HepG2 (cell line): ENCODE results near the gene LGALS9. TPM values are rescaled to one million over a fixed set of nuclear protein-coding genes. Genes with fewer than 3 reads are reported as not detected.

Experiments
- ATAC-seq: fragments of 200-7000 bp; cut with Tn5 transposase; 3 replicates; pipeline ENCODE4 v1.9.1; 2020; ENCODE audit warnings: mild to moderate bottlenecking, moderate library complexity
- BruUV-seq: library from RNA; stranded (reverse); fragments of 400-500 nt; replicated peaks from 2 replicates; lab custom pipeline; 2021; lab: Mats Ljungman, UMichigan
- CTCF ChIA-PET: fragments of 300-600 bp; formaldehyde crosslinking; extraction: SDS; loops from one replicate; lab custom pipeline; 2021; ENCODE audit warnings: low total read pairs, inconsistent platforms, low intra/inter-chr PET ratio; lab: Yijun Ruan, JAX
- POLR2A ChIA-PET: fragments of 350-600 bp; sonication (Branson Sonifier 250); formaldehyde crosslinking; loops from one replicate; lab custom pipeline; 2020; ENCODE audit warnings: antibody characterized with exemption, inconsistent platforms; lab: Yijun Ruan, JAX
- DNase-seq: peaks from one replicate; pipeline ENCODE4 v3.0.0-alpha.2; 2015; ENCODE audit warnings: low spot score
- FAIRE-seq: peaks from 3 replicates; lab custom pipeline; 2011; peaks lifted over from hg19 to GRCh38; lab: Jason Lieb, UNC
- H2AFZ ChIP-seq: one replicate; pipeline ENCODE4 v1.6.1; 2011; ENCODE audit warnings: low read length, inconsistent platforms
- H3K27ac ChIP-seq: fragments of 300-600 bp; 3 replicates; pipeline ENCODE4 v1.8.0; 2011; ENCODE audit warnings: mixed run types, mild to moderate bottlenecking, mixed read lengths, low read length, inconsistent platforms; ENCODE audit not compliant: insufficient read depth; ENCODE audit errors: extremely low read length
- H3K27me3 ChIP-seq, 2 experiments: fragments of 200-600 bp in 1 of 2; 2 replicates in 1 of 2; 3 replicates in 1 of 2; pipeline versions ENCODE4 v1.6.0 to v1.8.0; 2011; ENCODE audit warnings: low read length in 2 of 2, mild to moderate bottlenecking in 2 of 2, moderate library complexity in 2 of 2, inconsistent platforms in 1 of 2; ENCODE audit not compliant: insufficient read depth in 2 of 2, control insufficient read depth in 1 of 2
- H3K36me3 ChIP-seq, 2 experiments: fragments of 200-600 bp in 1 of 2; replicated peaks in 1 of 2; 2 replicates in 1 of 2; 3 replicates in 1 of 2; pipeline versions ENCODE4 v1.5.1 to v1.8.0; 2011; ENCODE audit warnings: low read length in 2 of 2, inconsistent platforms in 1 of 2; ENCODE audit not compliant: insufficient read depth in 2 of 2, control insufficient read depth in 1 of 2
- H3K4me1 ChIP-seq: 2 replicates; pipeline ENCODE4 v1.5.1; 2012; ENCODE audit warnings: low read length, inconsistent platforms; ENCODE audit not compliant: insufficient read depth
- H3K4me2 ChIP-seq: 2 replicates; pipeline ENCODE4 v1.6.0; 2011; ENCODE audit warnings: low read depth, low read length, inconsistent platforms
- H3K4me3 ChIP-seq, 3 experiments: fragments of 200-600 bp in 1 of 3; sonication (generic), shearing (Covaris generic) in 1 of 3; replicated peaks in 1 of 3; 2 replicates each; pipeline ENCODE4 v1.5.1; 2011 to 2016; ENCODE audit warnings: low read length in 3 of 3, inconsistent platforms in 2 of 3, low read depth in 2 of 3, mild to moderate bottlenecking in 2 of 3, control low read depth in 1 of 3, mixed read lengths in 1 of 3; ENCODE audit not compliant: insufficient read depth in 1 of 3
- H3K79me2 ChIP-seq: one replicate; pipeline ENCODE4 v1.6.1; 2011; ENCODE audit warnings: low read length, inconsistent platforms; ENCODE audit not compliant: insufficient read depth
- H3K9ac ChIP-seq: 2 replicates; pipeline ENCODE4 v1.6.0; 2011; ENCODE audit warnings: mild to moderate bottlenecking, low read depth, low read length, inconsistent platforms; ENCODE audit not compliant: insufficient read depth
- H3K9me3 ChIP-seq: 2 replicates; pipeline ENCODE4 v1.5.1; 2012; ENCODE audit warnings: mild to moderate bottlenecking, low read length
- H4K20me1 ChIP-seq: 2 replicates; pipeline ENCODE4 v1.6.0; 2011; ENCODE audit warnings: inconsistent platforms, mild to moderate bottlenecking, low read length, moderate library complexity; ENCODE audit not compliant: insufficient read depth
- FOXM1 ChIP-seq: sonication (generic); formaldehyde crosslinking; IDR thresholded peaks from 2 replicates; pipeline ENCODE4 v1.5.0; 2020; ENCODE audit warnings: missing genetic modification reagents
- HOXD1 ChIP-seq: sonication (generic); formaldehyde crosslinking; IDR thresholded peaks from 2 replicates; pipeline ENCODE4 v1.5.0; 2020; ENCODE audit warnings: missing genetic modification reagents
- PHF20 ChIP-seq: sonication (generic); formaldehyde crosslinking; IDR thresholded peaks from 2 replicates; pipeline ENCODE4 v1.5.0; 2020; ENCODE audit warnings: mild to moderate bottlenecking, missing genetic modification reagents
- TEAD3 ChIP-seq: optimal IDR thresholded peaks from 2 replicates; pipeline ENCODE3; 2016; ENCODE audit warnings: borderline replicate concordance
- ZNF282 ChIP-seq: fragments of 450-650 bp; IDR thresholded peaks from 2 replicates; pipeline ENCODE4 v1.6.1; 2018; ENCODE audit not compliant: partially characterized antibody
- ZNF33A ChIP-seq: sonication (generic); formaldehyde crosslinking; IDR thresholded peaks from 2 replicates; pipeline ENCODE4 v1.5.1; 2020; ENCODE audit warnings: missing genetic modification reagents, mild to moderate bottlenecking, moderate library complexity, borderline replicate concordance
- ZNF879 ChIP-seq: sonication (generic); formaldehyde crosslinking; IDR thresholded peaks from 2 replicates; pipeline ENCODE4 v1.8.1; 2023; ENCODE audit warnings: missing genetic modification reagents
- WGBS: methylation state at CpG from one replicate; pipeline ENCODE4 v1.1.6; 2017; ENCODE audit warnings: low lambda C conversion rate; 5-methylcytosine and 5-hydroxymethylcytosine counted together
- in situ Hi-C: cut with HindIII; loops from 2 replicates; pipeline ENCODE4 v1.10.0; 2017; ENCODE audit warnings: low pct_unique_long_range_greater_than_20kb; ENCODE audit not compliant: extremely low pct_ligation_motif_present
- intact Hi-C: fragments of 100-400 bp; cut with micrococcal nuclease; formaldehyde crosslinking; loops from one replicate; pipeline ENCODE4 v1.10.0; 2022; ENCODE audit not compliant: unreplicated experiment
- polyA plus RNA-seq, 8 experiments: library from polyadenylated mRNA; depleted of rRNA in 3 of 8; stranded (reverse) in 7 of 8; unstranded in 1 of 8; fragments of >200 nt; fragmentation: Illumina TruSeq in 4 of 8; extraction: Trizol in 4 of 8; gene quantifications; 2 replicates each; pipeline versions ENCODE4 v1.2.1 to v1.2.3, GENCODE V29; 2011 to 2016; ENCODE audit warnings: low read depth in 4 of 8, missing spikeins in 1 of 8, mixed read lengths in 1 of 8; ENCODE audit not compliant: insufficient read depth in 1 of 8
- total RNA-seq, 5 experiments: library from RNA; depleted of rRNA; stranded (reverse); fragments of >200 nt; fragmentation: Illumina TruSeq; extraction: Trizol; gene quantifications; 2 replicates each; pipeline ENCODE4 v1.2.3, GENCODE V29; 2016; ENCODE audit warnings: low read depth in 1 of 5
- TF ChIP-seq, protein P1 (sequence below): sonication (generic); formaldehyde crosslinking; IDR thresholded peaks from 2 replicates; pipeline ENCODE4 v1.8.1; 2023; ENCODE audit warnings: mild to moderate bottlenecking, missing genetic modification reagents
- TF ChIP-seq, protein P2 (sequence below): sonication (generic); formaldehyde crosslinking; IDR thresholded peaks from 2 replicates; pipeline ENCODE4 v1.4.0; 2020; ENCODE audit warnings: mild to moderate bottlenecking, missing genetic modification reagents

LGALS9 gene
- total and polyA plus RNA-seq, 2 of the 13 experiments (the other 11 are each of a cell fraction or from before 2014, with no cell fraction given): 0.40 to 1.4 TPM

DNA sequence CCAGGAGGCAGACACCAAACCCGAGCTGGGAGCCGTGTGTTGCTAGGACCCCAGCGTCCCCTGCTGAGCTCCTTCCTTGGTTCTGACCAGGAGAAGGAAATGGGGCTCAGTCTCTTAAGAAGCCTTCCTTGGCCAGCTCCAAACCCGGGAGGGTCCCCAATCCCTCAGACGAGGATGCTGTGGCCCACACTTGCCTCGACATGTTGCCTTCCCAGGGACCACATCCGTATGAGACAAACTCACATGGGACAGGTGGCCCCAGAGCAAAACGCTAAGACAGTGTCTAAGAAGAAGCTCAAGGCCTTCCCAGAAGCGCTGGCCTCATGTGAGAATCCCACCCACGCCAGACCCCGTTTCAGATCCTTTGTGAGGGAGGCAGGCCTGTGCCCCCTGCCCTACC is 19.8 kb downstream of the LGALS9 start:
- Histone ChIP-seq H3K9me3 (no peaks in the 10 kb centered on the region), H3K9ac (no peak overlapping the region), H3K36me3 (no peaks in the 10 kb centered on the region), H2AFZ (no peak overlapping the region), H3K27ac (no peak overlapping the region), H3K4me1 (peaks cover 14% of the 10 kb centered on the region), H3K4me3 (no peak overlapping the region), H3K4me2 (no peak overlapping the region), H3K79me2 (no peaks in the 10 kb centered on the region), H3K27me3 (peaks cover 0 to 3% of the 10 kb centered on the region in 2 experiments; a peak in 2 of 5 replicates), H4K20me1 (no peaks in the 10 kb centered on the region)
- intact Hi-C loops: loop anchor here (1.0 to 5.0 kb wide), 4 partner anchors 42 to 231 kb away; no protein-coding TSS in a partner anchor
- no peak for ATAC-seq
- BruUV-seq: no TSS peak
- in situ Hi-C loops: loop anchor here (5.0 to 10.0 kb wide), 2 partner anchors 44 to 234 kb away; no protein-coding TSS in a partner anchor
- no peak for FAIRE-seq
- TF ChIP-seq, protein P1, sequence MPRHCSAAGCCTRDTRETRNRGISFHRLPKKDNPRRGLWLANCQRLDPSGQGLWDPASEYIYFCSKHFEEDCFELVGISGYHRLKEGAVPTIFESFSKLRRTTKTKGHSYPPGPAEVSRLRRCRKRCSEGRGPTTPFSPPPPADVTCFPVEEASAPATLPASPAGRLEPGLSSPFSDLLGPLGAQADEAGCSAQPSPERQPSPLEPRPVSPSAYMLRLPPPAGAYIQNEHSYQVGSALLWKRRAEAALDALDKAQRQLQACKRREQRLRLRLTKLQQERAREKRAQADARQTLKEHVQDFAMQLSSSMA (CRISPR knock-in tag): no peak
- TF ChIP-seq ZNF879 (CRISPR knock-in tag) (no peak), PHF20 (CRISPR knock-in tag) (no peak), TEAD3 (CRISPR knock-in tag) (no peak), FOXM1 (CRISPR knock-in tag) (no peak), ZNF282 (no peak), HOXD1 (CRISPR knock-in tag) (no peak), ZNF33A (CRISPR knock-in tag) (no peak)
- TF ChIP-seq, protein P2, sequence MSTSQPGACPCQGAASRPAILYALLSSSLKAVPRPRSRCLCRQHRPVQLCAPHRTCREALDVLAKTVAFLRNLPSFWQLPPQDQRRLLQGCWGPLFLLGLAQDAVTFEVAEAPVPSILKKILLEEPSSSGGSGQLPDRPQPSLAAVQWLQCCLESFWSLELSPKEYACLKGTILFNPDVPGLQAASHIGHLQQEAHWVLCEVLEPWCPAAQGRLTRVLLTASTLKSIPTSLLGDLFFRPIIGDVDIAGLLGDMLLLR (CRISPR knock-in tag): no peak
- 60% methylated on average over 1 of the region's 11 CpGs for WGBS
- DNase-seq: no peak
- POLR2A ChIA-PET: no interaction called here
- CTCF ChIA-PET: interaction anchor here (1.9 kb wide), 2 partner anchors 41 to 48 kb away, joined by 7 to 16 read pairs; no protein-coding TSS in a partner anchor
